PFSK-1 (cell line): Measurements from ENCODE around the gene SNCAIP.

ENCODE experiments used
- FOXP2 ChIP-seq: optimal IDR thresholded peaks from 2 replicates; pipeline ENCODE3; 2011; ENCODE audit warnings: borderline replicate concordance, control low read depth, inconsistent platforms; ENCODE audit not compliant: insufficient read depth; ENCODE audit errors: extremely low read length, extremely low read depth
- POLR2AphosphoS5 ChIP-seq: IDR thresholded peaks from 2 replicates; pipeline ENCODE4 v1.6.1; 2012; ENCODE audit warnings: low read depth, mild to moderate bottlenecking, control low read depth, low read length, moderate library complexity
- REST ChIP-seq, 2 experiments: IDR thresholded peaks; 2 replicates each; pipeline versions ENCODE4 v1.6.1 to v1.8.0; 2011 to 2012; ENCODE audit warnings: low read depth in 2 of 2, low read length in 2 of 2, control low read depth in 1 of 2, inconsistent platforms in 1 of 2, mild to moderate bottlenecking in 1 of 2, moderate library complexity in 1 of 2; ENCODE audit not compliant: insufficient read depth in 1 of 2

GRCh38 chr5:122494109-122494508 lies 182.1 kb downstream of the SNCAIP start:
- TF ChIP-seq FOXP2: no peak
- no peak for TF ChIP-seq REST (IDR thresholded peaks at IDR 0.05; ENCODE audit: insufficient read depth in 1 of 2, low read depth in 2 of 2, low read length in 2 of 2)
- no peak for TF ChIP-seq POLR2AphosphoS5
